Retinal pigment epithelial cell (primary cell): ENCODE results near the gene PTGER1.

ENCODE experiments used
- DNase-seq: peaks from one replicate; pipeline ENCODE4 v3.0.0-alpha.2; 2010; ENCODE audit warnings: low read depth
- H3K4me3 ChIP-seq: 2 replicates; pipeline ENCODE4 v1.5.1; 2011; ENCODE audit warnings: mild to moderate bottlenecking, low read length, control low read depth, moderate library complexity
- TF ChIP-seq, protein P1 (sequence below): conservative IDR thresholded peaks from 2 replicates; pipeline ENCODE4 v1.5.1; 2011; ENCODE audit warnings: low read depth, low read length, control low read depth, inconsistent platforms

The PTGER1 gene

DNA sequence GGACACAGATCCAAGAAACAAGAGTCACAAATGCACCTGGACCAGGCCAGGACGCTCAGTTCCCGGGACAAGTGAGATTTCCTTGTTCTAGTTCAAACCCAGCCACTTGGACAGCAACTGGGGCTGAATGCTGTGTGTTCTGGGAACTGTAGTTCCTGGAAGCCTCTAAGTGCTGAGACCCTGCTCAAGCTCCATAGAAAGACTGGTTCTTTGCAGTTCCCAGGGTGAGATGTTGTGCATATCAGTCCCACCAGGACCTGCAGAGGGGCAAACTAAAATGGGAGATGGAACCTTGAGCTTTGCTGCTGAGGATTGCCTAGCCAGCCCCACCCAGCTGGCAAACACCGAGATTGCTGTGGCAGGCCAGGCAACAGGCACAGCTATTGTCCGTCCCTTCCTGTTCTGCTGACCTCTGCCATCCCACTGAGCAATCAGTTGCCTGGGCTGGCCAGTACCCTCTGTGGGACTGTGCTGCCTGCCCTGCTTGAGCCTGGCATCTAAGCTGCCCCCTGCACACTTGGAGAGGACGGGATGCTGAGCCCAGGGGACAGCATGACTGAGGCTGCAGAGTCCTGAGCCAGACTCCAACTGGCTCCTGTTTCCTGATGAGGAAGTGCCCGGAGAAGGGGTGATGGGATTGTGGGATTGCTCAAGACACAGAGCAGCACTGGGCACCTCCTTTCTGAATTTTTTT lies 22.2 kb upstream of the PTGER1 start:
- no peak for DNase-seq
- no peak overlapping the region for H3K4me3 ChIP-seq
- TF ChIP-seq, protein P1, sequence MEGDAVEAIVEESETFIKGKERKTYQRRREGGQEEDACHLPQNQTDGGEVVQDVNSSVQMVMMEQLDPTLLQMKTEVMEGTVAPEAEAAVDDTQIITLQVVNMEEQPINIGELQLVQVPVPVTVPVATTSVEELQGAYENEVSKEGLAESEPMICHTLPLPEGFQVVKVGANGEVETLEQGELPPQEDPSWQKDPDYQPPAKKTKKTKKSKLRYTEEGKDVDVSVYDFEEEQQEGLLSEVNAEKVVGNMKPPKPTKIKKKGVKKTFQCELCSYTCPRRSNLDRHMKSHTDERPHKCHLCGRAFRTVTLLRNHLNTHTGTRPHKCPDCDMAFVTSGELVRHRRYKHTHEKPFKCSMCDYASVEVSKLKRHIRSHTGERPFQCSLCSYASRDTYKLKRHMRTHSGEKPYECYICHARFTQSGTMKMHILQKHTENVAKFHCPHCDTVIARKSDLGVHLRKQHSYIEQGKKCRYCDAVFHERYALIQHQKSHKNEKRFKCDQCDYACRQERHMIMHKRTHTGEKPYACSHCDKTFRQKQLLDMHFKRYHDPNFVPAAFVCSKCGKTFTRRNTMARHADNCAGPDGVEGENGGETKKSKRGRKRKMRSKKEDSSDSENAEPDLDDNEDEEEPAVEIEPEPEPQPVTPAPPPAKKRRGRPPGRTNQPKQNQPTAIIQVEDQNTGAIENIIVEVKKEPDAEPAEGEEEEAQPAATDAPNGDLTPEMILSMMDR = no peak

DNA sequence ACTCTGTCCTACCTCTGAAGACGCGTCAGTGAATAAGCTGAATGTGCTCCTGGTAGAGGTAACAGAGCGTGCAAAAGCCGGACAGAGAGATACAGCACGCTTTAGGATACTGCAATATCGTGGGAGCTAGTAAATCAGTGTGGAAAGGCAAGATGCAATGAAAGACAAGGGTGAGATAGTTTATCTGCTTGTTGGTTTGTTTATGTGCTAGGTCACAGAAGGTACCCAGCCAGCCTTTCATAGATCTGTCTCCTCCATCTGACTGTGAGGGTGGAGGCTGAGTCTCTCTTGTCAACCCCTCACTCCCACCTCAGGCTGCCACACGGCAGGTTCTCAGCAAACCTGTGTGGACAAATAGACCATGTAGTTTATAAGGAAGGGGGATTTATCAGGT lies 21.7 kb upstream of the PTGER1 start:
- TF ChIP-seq, protein P1 = no peak
- no peak overlapping the region for H3K4me3 ChIP-seq
- no peak for DNase-seq

DNA sequence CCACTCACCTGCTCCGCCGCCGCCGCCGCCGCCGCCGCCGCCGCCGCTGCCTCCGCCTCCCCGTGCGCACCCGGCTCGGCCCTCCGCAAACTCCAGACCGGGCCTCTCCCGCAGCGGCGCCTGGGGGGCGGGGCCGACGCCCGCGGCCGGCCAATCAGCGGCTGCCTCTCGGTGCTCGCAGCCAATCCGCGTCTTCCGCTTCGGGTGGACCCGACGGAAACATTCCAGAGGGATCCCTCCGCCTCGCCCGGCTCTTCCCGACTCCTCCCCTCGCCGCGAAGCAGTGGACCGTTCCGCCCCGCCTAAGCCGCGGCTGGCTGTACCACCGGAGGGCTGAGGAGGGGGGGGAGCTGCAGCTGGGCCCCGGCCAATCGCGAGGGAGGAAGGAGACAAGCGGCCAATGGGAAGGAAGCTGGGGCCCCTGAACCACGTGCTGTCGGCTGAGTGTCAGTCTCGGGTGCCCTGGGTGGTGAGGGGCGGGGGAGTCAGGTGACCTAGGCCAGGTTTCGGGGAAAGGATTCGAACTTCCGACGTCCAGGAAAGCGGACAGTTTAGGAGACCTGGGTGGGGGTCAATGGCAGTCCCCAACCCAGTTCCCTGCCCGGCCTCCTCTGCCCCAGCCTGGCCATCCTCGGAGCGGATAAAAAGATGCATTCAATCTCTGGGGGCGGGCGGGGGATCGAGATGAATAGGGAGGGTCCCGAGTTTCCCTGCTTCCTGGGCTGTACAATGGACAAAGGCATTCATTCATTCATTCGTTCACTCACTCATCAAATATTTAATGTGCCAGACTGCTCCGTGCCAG lies 21.1 kb upstream of the PTGER1 start, which contains the start of gene GIPC1:
Gene GIPC1, minus strand, starts transcription at position 99 of the 805 bp plus-strand sequence. CDS start 13,151 bp downstream, outside the sequence.
- TF ChIP-seq, protein P1 = no peak
- peak; percentile 98 for DNase-seq
- H3K4me3 ChIP-seq = peak within 1 kb of the TSS; percentile 93

DNA sequence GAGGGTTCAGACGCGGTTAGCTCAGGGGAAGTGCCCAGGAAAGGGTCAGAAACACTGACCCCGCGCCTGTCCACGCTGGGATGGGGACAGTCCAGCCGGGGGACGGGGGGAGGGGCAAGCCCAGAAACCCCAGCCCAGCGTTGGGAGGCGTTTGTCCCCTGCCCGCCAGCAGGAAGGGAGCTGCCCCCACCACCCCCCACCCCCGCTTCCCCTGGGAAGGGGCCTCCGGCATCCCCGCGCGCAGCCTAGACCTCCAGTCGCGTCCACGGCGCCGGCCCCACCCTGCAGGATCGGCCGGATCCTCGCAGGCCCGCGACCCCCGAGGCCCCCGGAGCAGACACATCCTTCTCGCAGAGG lies 20.5 kb upstream of the PTGER1 start:
- no peak for DNase-seq
- TF ChIP-seq, protein P1 = no peak
- peak overlapping the region; percentile 93 for H3K4me3 ChIP-seq

DNA sequence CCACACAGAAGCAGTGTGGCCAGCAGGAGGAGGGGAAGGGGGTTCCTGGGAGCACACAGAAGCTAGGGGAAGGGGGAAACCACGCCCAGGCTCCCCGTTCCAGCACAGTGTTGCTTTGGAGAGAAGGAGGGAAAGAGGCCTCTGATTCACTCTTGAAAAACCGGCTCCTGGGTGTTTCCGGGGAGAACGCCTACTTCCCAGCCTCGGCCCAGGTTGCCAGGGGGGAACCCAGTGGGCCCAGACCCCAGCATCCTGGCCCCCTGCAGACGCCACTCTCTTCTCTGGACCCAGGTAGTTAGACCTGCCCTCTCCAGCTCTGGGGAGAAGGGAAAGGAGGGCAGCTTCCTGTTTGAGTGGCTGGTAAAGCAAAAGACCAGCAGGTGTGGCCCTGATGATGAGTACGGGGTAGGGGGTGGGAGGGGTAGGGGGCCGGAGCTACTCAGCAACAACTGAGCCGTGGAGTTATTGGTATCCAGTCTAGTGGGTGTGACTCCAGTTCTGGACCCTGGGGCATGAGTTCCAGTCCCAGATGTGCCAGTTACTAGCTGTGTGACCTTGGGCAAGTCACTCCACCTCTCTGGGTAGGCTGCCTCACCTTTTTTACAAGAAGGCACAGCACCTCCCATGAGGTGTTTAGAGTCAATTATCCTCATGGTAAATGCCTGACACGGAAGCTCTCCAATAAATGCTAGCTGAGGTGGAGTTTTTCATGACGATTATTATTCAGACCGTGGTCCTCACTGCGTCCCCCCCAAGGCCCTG lies 19.9 kb upstream of the PTGER1 start:
- DNase-seq = no peak
- TF ChIP-seq, protein P1 = no peak

DNA sequence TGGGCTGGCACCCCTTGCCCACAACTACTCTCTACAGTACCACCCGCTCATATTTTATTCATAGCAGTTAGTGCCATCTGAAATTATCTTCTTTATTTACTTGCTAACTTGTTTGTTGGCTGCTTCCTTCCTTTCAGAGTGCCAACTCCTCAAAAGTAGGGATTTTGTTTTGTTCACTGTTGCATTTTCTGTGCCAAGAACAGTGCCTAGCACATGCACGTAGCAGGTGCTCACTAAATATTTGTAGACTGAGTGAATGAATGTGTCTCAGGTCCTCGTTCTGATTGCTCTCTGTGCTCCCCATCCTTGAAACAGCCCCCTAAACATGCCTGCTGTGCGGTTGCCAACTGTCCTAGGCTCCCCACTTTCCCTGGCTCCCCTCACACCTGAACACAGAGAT lies 19.3 kb upstream of the PTGER1 start:
- TF ChIP-seq, protein P1 = no peak
- DNase-seq = no peak
- peak overlapping the region; percentile 93 for H3K4me3 ChIP-seq

More for the DNA sequence above, 19.9 kb upstream of the PTGER1 start:
- peak overlapping the region; percentile 93 for H3K4me3 ChIP-seq
